Parathyroid adenoma (tissue), 2 donors: ENCODE results near the gene SORCS3.

ENCODE experiments used
- H2AFZ ChIP-seq: fragments of 300-600 bp; sonication (generic); one replicate; pipeline ENCODE4 v1.7.0; 2017; ENCODE audit warnings: antibody characterized with exemption, mild to moderate bottlenecking
- H3K27ac ChIP-seq: fragments of 300-600 bp; sonication (generic); one replicate; pipeline ENCODE4 v1.7.0; 2017
- H3K27me3 ChIP-seq: fragments of 300-600 bp; sonication (generic); one replicate; pipeline ENCODE4 v1.7.0; 2017; ENCODE audit warnings: low read length; ENCODE audit not compliant: control insufficient read depth, insufficient read depth
- H3K36me3 ChIP-seq: fragments of 300-600 bp; sonication (generic); one replicate; pipeline ENCODE4 v1.7.0; 2017; ENCODE audit warnings: low read length; ENCODE audit not compliant: control insufficient read depth, insufficient read depth
- H3K4me1 ChIP-seq: fragments of 300-600 bp; sonication (generic); one replicate; pipeline ENCODE4 v1.7.0; 2017; ENCODE audit warnings: control low read depth
- H3K4me2 ChIP-seq: fragments of 300-600 bp; sonication (generic); one replicate; pipeline ENCODE4 v1.7.0; 2017; ENCODE audit warnings: low read length
- H3K4me3 ChIP-seq: fragments of 300-600 bp; sonication (generic); one replicate; pipeline ENCODE4 v1.7.0; 2017; ENCODE audit warnings: low read depth, low read length
- H3K79me2 ChIP-seq: fragments of 300-600 bp; sonication (generic); one replicate; pipeline ENCODE4 v1.7.0; 2017; ENCODE audit warnings: control low read depth
- H3K9ac ChIP-seq: fragments of 300-600 bp; sonication (generic); one replicate; pipeline ENCODE4 v1.7.0; 2017; ENCODE audit warnings: mild to moderate bottlenecking
- H3K9me3 ChIP-seq: fragments of 300-600 bp; sonication (generic); one replicate; pipeline ENCODE4 v1.7.0; 2017; ENCODE audit warnings: low read length; ENCODE audit not compliant: control insufficient read depth
- CTCF ChIP-seq: fragments of 300-600 bp; sonication (generic); IDR thresholded peaks from one replicate; pipeline ENCODE4 v1.7.0; 2017; ENCODE audit warnings: antibody characterized with exemption, mild to moderate bottlenecking
- donor health status: primary hyperparathyroidism.

SORCS3 gene

GRCh38 chr10:105109164-105109563 is 468.1 kb downstream of the SORCS3 start:
- no peak overlapping the region for H2AFZ ChIP-seq
- H3K79me2 ChIP-seq, result no peaks in the 10 kb centered on the region
- H3K9ac ChIP-seq, result no peak overlapping the region
- no peak overlapping the region for H3K4me2 ChIP-seq
- H3K4me3 ChIP-seq, result no peak overlapping the region
- no peaks in the 10 kb centered on the region for H3K4me1 ChIP-seq
- no peak for TF ChIP-seq CTCF
- no peak overlapping the region for H3K27ac ChIP-seq
- no peaks in the 10 kb centered on the region for H3K9me3 ChIP-seq
- no peaks in the 10 kb centered on the region for H3K27me3 ChIP-seq
- H3K36me3 ChIP-seq, result no peaks in the 10 kb centered on the region

GRCh38 chr10:105112862-105113261 is 471.8 kb downstream of the SORCS3 start:
- Histone ChIP-seq H3K4me2 (no peak overlapping the region), H3K79me2 (no peaks in the 10 kb centered on the region), H3K9ac (no peak overlapping the region), H3K36me3 (no peaks in the 10 kb centered on the region), H3K4me1 (no peaks in the 10 kb centered on the region), H2AFZ (no peak overlapping the region), H3K4me3 (no peak overlapping the region), H3K27ac (no peak overlapping the region), H3K27me3 (no peaks in the 10 kb centered on the region), H3K9me3 (no peaks in the 10 kb centered on the region)
- no peak for TF ChIP-seq CTCF

- TF ChIP-seq CTCF, result no peak
- H3K27me3 ChIP-seq, result no peaks in the 10 kb centered on the region
- no peaks in the 10 kb centered on the region for H3K36me3 ChIP-seq
- H2AFZ ChIP-seq, result no peak overlapping the region
- no peak overlapping the region for H3K9ac ChIP-seq
- H3K27ac ChIP-seq, result no peak overlapping the region
- no peaks in the 10 kb centered on the region for H3K4me1 ChIP-seq
- no peaks in the 10 kb centered on the region for H3K79me2 ChIP-seq
- H3K9me3 ChIP-seq, result no peaks in the 10 kb centered on the region
- H3K4me3 ChIP-seq, result no peak overlapping the region
- no peak overlapping the region for H3K4me2 ChIP-seq
These were observed 472.6 kb downstream of the SORCS3 start for GRCh38 chr10:105113666-105114065.

- Histone ChIP-seq H3K27ac (no peak overlapping the region), H3K79me2 (no peaks in the 10 kb centered on the region), H3K4me1 (no peaks in the 10 kb centered on the region), H3K36me3 (no peaks in the 10 kb centered on the region), H3K27me3 (no peaks in the 10 kb centered on the region), H3K9ac (no peak overlapping the region), H3K4me3 (no peak overlapping the region), H3K4me2 (no peak overlapping the region), H3K9me3 (no peaks in the 10 kb centered on the region), H2AFZ (no peak overlapping the region)
- TF ChIP-seq CTCF, result no peak
These were observed 480.7 kb downstream of the SORCS3 start for GRCh38 chr10:105121743-105122142.

GRCh38 chr10:105128111-105128510 is 487.0 kb downstream of the SORCS3 start:
- Histone ChIP-seq H3K27ac (no peak overlapping the region), H3K4me3 (no peak overlapping the region), H3K36me3 (no peaks in the 10 kb centered on the region), H2AFZ (no peak overlapping the region), H3K27me3 (no peaks in the 10 kb centered on the region), H3K9me3 (no peaks in the 10 kb centered on the region), H3K4me2 (no peak overlapping the region), H3K9ac (no peak overlapping the region), H3K79me2 (no peaks in the 10 kb centered on the region), H3K4me1 (no peaks in the 10 kb centered on the region)
- no peak for TF ChIP-seq CTCF
